MM.1S (cell line): ENCODE results near the gene TNFRSF4.

ENCODE experiments used
- DNase-seq: peaks from one replicate; pipeline ENCODE4 v3.0.0-alpha.2; 2015
- H2AFZ ChIP-seq: fragments of 300-600 bp; sonication (generic); 2 replicates; pipeline ENCODE4 v1.6.0; 2016; ENCODE audit warnings: antibody characterized with exemption, low read length
- H3F3A ChIP-seq: fragments of 300-600 bp; sonication (generic); 2 replicates; pipeline ENCODE4 v1.6.1; 2016; ENCODE audit warnings: mild to moderate bottlenecking, antibody characterized with exemption, low read length, moderate library complexity, mixed read lengths; ENCODE audit not compliant: insufficient read depth
- H3K27ac ChIP-seq: fragments of 300-600 bp; sonication (generic); 2 replicates; pipeline ENCODE4 v1.5.1; 2016; ENCODE audit warnings: mild to moderate bottlenecking, low read length
- H3K27me3 ChIP-seq: fragments of 300-600 bp; sonication (generic); replicated peaks from 2 replicates; pipeline ENCODE4 v1.6.0; 2016; ENCODE audit warnings: low read length; ENCODE audit not compliant: insufficient read depth
- H3K36me3 ChIP-seq: fragments of 300-600 bp; sonication (generic); replicated peaks from 2 replicates; pipeline ENCODE4 v1.6.1; 2016; ENCODE audit warnings: mild to moderate bottlenecking, low read length, mixed read lengths; ENCODE audit not compliant: insufficient read depth
- H3K4me1 ChIP-seq: fragments of 300-600 bp; sonication (generic); 2 replicates; pipeline ENCODE4 v1.6.1; 2016; ENCODE audit warnings: low read length, mixed read lengths
- H3K4me2 ChIP-seq: fragments of 300-600 bp; sonication (generic); 2 replicates; pipeline ENCODE4 v1.6.0; 2016; ENCODE audit warnings: low read depth, low read length
- H3K4me3 ChIP-seq: fragments of 300-600 bp; sonication (generic); 2 replicates; pipeline ENCODE4 v1.5.1; 2016; ENCODE audit warnings: low read length, mixed read lengths
- H3K79me2 ChIP-seq: fragments of 300-600 bp; sonication (generic); 2 replicates; pipeline ENCODE4 v1.6.1; 2016; ENCODE audit warnings: mixed run types, low read length, mixed read lengths
- H3K9ac ChIP-seq: fragments of 300-600 bp; sonication (generic); 2 replicates; pipeline ENCODE4 v1.6.1; 2016; ENCODE audit warnings: low read length, mixed read lengths
- H3K9me2 ChIP-seq: fragments of 300-600 bp; sonication (generic); replicated peaks from 2 replicates; pipeline ENCODE4 v1.6.1; 2016; ENCODE audit warnings: mild to moderate bottlenecking, low read length, mixed read lengths; ENCODE audit not compliant: insufficient read depth
- H3K9me3 ChIP-seq: fragments of 300-600 bp; sonication (generic); replicated peaks from 2 replicates; pipeline ENCODE4 v1.6.1; 2016; ENCODE audit warnings: mild to moderate bottlenecking, low read length, mixed read lengths; ENCODE audit not compliant: insufficient read depth
- H4K20me1 ChIP-seq: fragments of 300-600 bp; sonication (generic); 2 replicates; pipeline ENCODE4 v1.6.1; 2016; ENCODE audit warnings: mild to moderate bottlenecking, low read length, moderate library complexity, mixed read lengths; ENCODE audit not compliant: insufficient read depth
- EZH2 ChIP-seq: fragments of 300-600 bp; sonication (generic); optimal IDR thresholded peaks from 2 replicates; pipeline ENCODE3; 2017; ENCODE audit warnings: low read depth, mild to moderate bottlenecking, antibody characterized with exemption, low read length, mixed read lengths
- EZH2phosphoT487 ChIP-seq: fragments of 300-600 bp; sonication (generic); IDR thresholded peaks from 2 replicates; pipeline ENCODE4 v1.6.1; 2018; ENCODE audit warnings: antibody characterized with exemption, low read length
- TF ChIP-seq, protein P1 (sequence below): fragments of 300-600 bp; sonication (generic); IDR thresholded peaks from 2 replicates; pipeline ENCODE4 v1.5.1; 2016; ENCODE audit warnings: antibody characterized with exemption, low read length, mixed read lengths

TNFRSF4 gene

GRCh38 chr1:1255078-1255477 is 41.1 kb upstream of the TNFRSF4 start:
- Histone ChIP-seq H3K4me3 (no peak overlapping the region), H3K4me2 (no peak overlapping the region), H3K36me3 (0 out of 2 replicates have a peak, but pooled peaks cover 4% of the 10 kb centered on the region), H3F3A (no peaks in the 10 kb centered on the region), H3K27me3 (no peaks in the 10 kb centered on the region), H3K9ac (no peak overlapping the region), H3K79me2 (peaks cover 3% of the 10 kb centered on the region), H3K9me2 (no peaks in the 10 kb centered on the region), H3K27ac (no peak overlapping the region), H3K9me3 (no peaks in the 10 kb centered on the region), H3K4me1 (no peaks in the 10 kb centered on the region), H4K20me1 (no peaks in the 10 kb centered on the region), H2AFZ (no peak overlapping the region)
- TF ChIP-seq, protein P1, sequence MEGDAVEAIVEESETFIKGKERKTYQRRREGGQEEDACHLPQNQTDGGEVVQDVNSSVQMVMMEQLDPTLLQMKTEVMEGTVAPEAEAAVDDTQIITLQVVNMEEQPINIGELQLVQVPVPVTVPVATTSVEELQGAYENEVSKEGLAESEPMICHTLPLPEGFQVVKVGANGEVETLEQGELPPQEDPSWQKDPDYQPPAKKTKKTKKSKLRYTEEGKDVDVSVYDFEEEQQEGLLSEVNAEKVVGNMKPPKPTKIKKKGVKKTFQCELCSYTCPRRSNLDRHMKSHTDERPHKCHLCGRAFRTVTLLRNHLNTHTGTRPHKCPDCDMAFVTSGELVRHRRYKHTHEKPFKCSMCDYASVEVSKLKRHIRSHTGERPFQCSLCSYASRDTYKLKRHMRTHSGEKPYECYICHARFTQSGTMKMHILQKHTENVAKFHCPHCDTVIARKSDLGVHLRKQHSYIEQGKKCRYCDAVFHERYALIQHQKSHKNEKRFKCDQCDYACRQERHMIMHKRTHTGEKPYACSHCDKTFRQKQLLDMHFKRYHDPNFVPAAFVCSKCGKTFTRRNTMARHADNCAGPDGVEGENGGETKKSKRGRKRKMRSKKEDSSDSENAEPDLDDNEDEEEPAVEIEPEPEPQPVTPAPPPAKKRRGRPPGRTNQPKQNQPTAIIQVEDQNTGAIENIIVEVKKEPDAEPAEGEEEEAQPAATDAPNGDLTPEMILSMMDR = no peak
- TF ChIP-seq EZH2 = no peak
- TF ChIP-seq EZH2phosphoT487 = no peak
- no peak for DNase-seq

DNA sequence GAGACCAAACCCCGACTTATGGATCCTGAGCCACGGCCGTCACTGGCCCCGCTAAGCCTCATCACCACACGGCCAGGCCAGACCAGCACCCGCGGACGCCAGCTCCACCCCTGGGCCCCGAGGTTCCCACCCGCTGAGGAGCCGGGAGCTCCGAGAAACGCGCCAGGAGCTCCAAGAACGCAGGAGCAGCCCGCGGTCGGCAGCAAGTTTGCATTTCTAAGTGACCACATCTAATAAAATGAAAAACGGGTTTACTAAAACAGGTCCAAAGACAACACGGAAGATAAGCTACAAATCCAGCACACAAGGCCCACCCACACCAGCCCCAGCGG is 40.7 kb upstream of the TNFRSF4 start:
- Histone ChIP-seq H3K27ac (no peak overlapping the region), H3K27me3 (no peaks in the 10 kb centered on the region), H3K9ac (no peak overlapping the region), H3F3A (no peaks in the 10 kb centered on the region), H3K4me3 (no peak overlapping the region), H3K4me2 (no peak overlapping the region), H2AFZ (no peak overlapping the region), H3K9me3 (no peaks in the 10 kb centered on the region), H3K9me2 (no peaks in the 10 kb centered on the region), H3K36me3 (0 out of 2 replicates have a peak, but pooled peaks cover 4% of the 10 kb centered on the region), H4K20me1 (no peaks in the 10 kb centered on the region), H3K4me1 (no peaks in the 10 kb centered on the region), H3K79me2 (peaks cover 3% of the 10 kb centered on the region; the same call in 1 of the 2 replicates)
- TF ChIP-seq EZH2 (no peak), EZH2phosphoT487 (no peak)
- no peak for DNase-seq

DNA sequence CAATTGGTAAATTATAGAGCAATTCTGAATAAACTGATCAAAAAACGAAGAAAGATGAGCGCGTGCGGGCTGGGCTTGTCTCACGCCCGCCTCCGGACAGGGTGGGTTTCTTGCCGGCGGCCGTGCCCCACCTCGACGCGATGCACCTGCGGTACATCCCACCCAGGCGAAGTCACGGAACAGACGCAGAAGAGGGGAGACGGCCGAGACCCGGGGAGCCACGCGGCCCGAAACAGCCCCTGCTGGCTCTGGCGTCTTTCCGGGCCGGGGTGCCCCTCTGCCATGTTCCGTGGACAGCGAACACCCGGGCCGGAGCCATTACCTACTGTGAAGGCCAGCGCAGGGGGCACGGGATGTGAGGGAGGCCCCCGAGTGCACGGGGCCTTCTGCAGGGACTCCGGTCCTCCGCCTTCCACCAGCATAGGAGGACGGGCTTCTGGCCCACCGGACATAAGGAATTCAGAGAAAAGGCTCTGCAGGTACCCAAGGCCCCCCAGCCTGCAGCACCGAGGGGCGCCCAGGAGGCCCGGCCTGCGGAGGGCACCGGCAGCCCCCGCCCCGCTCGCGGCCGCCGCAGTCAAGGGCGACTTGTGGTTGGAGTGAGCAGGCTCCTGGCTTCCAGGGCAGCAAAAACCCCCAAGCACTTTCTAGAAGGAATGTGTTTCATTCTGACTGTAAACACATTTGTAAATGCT is 40.2 kb upstream of the TNFRSF4 start:
- H3K4me1 ChIP-seq = no peaks in the 10 kb centered on the region
- H3K36me3 ChIP-seq = 0 out of 2 replicates have a peak, but pooled peaks cover 4% of the 10 kb centered on the region
- H3F3A ChIP-seq = no peaks in the 10 kb centered on the region
- no peak overlapping the region for H3K27ac ChIP-seq
- no peak overlapping the region for H3K4me3 ChIP-seq
- no peaks in the 10 kb centered on the region for H3K9me2 ChIP-seq
- no peak overlapping the region for H3K4me2 ChIP-seq
- no peaks in the 10 kb centered on the region for H4K20me1 ChIP-seq
- no peak overlapping the region for H3K9ac ChIP-seq
- TF ChIP-seq EZH2phosphoT487 (no peak), EZH2 (no peak)
- TF ChIP-seq, protein P1 = no peak
- no peaks in the 10 kb centered on the region for H3K9me3 ChIP-seq
- no peaks in the 10 kb centered on the region for H3K27me3 ChIP-seq
- H2AFZ ChIP-seq = no peak overlapping the region
- DNase-seq = no peak
- H3K79me2 ChIP-seq = peaks cover 3% of the 10 kb centered on the region; the same call in 1 of the 2 replicates

DNA sequence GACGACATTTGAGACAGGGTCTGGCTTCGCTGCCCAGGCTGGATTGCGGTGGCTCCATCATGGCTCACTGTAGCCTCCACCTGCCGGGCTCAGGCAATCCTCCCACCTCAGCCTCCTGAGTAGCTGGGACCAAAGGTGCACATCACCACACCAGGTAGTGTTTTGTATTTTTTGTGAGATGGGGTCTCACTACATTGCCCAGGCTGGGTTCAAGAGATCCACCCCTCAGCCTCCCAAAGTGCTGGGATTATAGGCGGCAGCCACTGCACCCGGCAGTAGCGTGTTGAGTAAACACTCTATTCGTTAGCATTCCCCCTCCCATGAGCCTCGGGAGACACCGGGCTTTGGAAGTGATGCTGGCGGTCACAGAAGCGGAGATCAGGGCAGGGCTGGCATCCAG is 39.4 kb upstream of the TNFRSF4 start:
- Histone ChIP-seq H3K9me3 (no peaks in the 10 kb centered on the region), H3K36me3 (0 out of 2 replicates have a peak, but pooled peaks cover 4% of the 10 kb centered on the region), H2AFZ (no peak overlapping the region), H3F3A (no peaks in the 10 kb centered on the region), H3K27me3 (no peaks in the 10 kb centered on the region), H3K9ac (no peak overlapping the region), H4K20me1 (no peaks in the 10 kb centered on the region), H3K27ac (no peak overlapping the region), H3K9me2 (no peaks in the 10 kb centered on the region), H3K79me2 (no peaks in the 10 kb centered on the region), H3K4me2 (no peak overlapping the region), H3K4me3 (no peak overlapping the region), H3K4me1 (no peaks in the 10 kb centered on the region)
- TF ChIP-seq, protein P1 = no peak
- TF ChIP-seq EZH2phosphoT487 (no peak), EZH2 (no peak)
- DNase-seq = no peak
